ENCODE results near the gene GPR31.
"Not testable (repeated sequence)": the region's sequence is repeated elsewhere in the genome, so short reads cannot be mapped to it uniquely, and the experiment has no call there.

Gene GPR31, protein sequence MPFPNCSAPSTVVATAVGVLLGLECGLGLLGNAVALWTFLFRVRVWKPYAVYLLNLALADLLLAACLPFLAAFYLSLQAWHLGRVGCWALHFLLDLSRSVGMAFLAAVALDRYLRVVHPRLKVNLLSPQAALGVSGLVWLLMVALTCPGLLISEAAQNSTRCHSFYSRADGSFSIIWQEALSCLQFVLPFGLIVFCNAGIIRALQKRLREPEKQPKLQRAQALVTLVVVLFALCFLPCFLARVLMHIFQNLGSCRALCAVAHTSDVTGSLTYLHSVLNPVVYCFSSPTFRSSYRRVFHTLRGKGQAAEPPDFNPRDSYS

DNA sequence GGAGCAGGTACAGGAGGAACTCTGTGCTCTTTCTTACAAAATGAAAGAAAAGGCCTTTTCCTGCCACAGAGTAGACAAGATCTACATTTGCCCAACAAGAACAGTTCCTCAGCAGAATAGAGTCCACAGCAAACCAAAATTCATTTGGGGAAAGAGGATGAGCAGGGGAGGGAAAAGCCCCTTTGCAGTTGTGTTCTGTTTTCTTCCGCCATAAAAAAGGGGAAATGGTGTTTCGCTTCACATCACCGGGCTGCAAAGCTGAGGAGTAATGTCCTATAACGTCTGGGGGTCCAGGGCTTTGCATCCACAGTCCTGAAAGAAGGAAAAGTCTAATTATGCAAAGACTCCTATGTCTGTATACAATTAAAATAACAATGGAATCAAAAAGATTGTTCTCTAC is at the start of gene GPR31:
Gene GPR31 (minus strand): TSS at position 118 of the 400 bp plus-strand sequence. CDS start 149 bp downstream, outside the sequence.
- DNase-seq: no peak

DNA sequence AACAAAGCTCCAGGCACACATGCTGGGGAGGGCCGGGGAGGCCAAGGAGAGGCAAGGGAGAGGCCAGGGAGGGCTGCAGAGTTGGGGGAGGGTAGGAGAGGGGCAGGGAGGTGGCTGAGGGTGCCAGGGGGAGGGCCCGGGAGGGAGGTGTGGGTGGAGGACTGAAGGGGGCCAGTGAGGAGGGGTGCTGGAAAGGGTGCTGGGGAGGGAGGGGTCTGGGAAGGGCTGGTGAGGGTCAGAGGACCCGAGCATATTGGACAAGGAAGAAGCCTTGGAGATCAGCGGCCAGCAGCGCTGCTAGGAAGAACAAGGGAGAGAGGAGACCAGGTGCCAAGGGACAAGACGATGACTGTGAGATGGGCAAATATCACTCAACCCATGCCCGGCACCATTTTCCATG is 49.7 kb upstream of the GPR31 start:
- DNase-seq: no peak

DNA sequence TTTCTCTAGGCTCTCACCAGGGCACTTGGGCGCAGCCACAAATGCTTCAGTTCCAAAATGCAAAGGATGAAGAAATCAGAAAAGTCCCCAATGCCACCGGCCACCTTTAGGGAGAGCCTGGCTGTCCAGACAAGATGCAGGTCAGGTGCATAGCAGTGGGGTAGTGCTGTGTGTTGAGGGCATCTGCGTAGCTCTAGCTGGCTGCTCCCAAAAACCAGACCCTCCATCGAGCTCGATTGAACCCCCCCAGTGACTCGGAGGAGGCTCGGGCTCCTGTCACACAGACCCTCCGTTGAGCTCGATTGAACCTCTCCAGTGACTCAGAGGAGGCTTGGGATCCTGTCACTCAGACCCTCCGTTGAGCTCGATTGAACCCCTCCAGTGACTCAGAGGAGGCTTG is 47.5 kb upstream of the GPR31 start:
- not testable (repeated sequence) for DNase-seq

DNA sequence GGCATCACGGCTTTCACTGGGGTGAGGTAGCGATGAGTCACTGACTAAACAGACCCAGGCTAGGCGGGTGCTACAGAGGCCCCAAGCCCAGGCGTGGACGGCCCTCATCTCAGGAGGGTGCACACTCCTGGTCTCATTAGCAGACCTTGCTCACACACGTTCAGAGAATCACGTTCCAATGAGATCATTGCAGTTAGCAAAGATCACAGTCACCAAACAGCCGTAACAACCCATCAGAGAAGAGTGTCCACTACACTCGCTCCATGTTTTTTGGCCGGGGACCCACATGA is 46.2 kb upstream of the GPR31 start:
- DNase-seq: not testable (repeated sequence)

DNA sequence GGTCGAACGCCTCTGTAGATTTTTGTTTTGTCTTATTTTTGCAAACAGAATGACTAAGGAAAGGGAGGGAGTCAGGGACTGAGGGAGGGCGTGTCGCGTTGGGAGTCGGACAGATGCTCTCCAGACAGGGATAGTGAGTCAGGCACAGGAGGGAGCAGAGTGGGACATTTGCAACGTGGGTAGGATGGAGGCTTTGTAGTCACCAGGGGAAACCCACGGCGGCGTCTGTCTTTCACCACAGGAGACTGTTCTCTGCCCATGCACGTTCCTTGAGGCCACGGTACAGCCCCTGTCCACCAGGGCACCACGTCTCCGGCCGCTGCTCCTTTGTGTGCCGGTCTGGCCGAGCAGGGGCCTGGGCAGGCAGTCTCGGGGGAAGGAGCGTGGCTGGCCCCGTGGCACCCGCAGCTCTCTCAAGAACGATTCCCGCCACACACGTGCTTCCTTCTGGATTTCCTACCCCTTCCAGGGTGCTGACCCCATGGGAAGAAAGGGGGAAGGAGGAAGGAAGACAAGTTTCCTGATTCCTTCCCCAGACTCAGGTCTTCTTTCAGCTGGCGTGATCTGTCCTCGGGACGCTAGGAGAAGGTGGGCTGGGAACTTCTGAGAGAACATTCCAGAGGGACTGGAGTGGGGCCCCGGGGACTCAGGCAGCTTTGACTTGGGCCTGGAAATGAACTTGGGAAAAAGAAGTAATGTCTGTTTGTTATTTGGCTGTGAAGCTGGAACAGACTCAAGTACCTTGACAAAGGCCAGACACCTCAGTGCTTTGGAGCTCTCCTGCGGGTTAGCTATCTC is 45.7 kb upstream of the GPR31 start:
- not testable (repeated sequence) for DNase-seq

DNA sequence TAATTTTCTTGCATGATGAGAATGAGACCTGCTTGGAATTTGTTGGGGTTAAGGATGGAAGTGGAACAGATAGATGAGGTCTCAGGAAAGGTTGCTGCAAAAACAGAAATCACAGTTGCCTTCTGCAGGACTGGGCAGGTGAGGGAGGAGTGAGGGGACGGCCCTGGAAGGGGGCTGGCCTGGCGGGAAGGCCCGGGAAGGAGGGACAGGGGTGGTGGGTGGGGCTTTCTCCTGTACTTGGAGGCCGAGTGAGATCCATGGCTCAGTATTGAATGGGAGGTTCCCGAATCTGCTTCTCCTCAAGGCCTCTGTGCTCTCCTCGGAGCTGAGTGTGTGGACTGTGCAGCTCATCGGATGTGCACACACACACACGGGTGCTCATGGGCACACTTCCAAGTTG is 44.8 kb upstream of the GPR31 start:
- not testable (repeated sequence) for DNase-seq

DNA sequence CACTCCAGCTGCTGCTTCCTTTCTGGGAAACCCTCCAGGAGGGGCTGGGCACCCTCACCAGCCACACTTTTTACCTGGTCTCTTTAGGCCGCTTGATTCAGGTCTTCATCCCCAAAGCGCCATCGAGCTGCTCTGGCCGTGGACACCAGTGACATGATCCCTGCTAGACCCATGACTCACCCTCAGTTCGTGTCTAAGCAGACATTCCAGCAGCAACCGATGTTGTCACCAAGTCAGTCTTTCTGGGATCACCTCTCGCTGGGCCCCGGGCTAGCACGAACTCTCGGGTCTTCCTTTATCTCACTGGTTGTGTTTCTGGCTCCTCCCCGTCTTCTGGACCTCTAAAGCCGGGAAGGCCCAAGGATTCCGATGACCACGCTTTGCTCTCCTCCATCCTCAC is 43.0 kb upstream of the GPR31 start:
- no peak for DNase-seq

DNA sequence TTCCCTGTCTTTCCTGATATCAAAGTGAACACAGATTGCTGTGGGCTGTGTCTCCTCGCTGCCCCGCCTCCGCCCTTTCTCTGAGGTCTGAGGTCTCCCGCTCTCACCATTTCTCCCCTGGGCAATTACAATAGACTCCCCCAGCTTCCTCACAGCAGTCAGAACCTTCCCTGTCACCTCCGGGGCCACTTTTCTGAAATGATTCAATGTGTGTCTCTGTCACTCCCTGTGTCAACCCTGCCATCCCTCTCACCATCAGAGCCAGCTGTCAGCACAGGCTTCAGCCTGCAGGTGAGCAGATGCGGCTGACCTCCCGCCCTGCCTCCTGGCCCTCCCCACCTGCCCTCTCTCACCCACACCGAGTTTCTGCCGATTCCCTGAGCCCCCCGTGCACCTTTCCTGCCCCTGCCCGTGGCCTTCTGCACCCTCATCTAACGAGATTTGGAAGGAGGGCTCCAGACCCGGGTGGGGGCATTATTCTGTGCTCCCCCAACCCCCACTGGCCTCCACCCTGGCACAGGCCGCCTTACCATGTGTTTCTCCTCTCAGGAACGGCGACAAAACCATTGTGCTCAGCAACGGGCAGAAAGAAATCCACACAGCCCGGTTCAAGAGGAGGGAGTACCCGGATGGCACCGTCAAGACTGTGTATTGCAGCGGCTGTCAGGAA is 38.3 kb upstream of the GPR31 start:
- not testable (repeated sequence) for DNase-seq

DNA sequence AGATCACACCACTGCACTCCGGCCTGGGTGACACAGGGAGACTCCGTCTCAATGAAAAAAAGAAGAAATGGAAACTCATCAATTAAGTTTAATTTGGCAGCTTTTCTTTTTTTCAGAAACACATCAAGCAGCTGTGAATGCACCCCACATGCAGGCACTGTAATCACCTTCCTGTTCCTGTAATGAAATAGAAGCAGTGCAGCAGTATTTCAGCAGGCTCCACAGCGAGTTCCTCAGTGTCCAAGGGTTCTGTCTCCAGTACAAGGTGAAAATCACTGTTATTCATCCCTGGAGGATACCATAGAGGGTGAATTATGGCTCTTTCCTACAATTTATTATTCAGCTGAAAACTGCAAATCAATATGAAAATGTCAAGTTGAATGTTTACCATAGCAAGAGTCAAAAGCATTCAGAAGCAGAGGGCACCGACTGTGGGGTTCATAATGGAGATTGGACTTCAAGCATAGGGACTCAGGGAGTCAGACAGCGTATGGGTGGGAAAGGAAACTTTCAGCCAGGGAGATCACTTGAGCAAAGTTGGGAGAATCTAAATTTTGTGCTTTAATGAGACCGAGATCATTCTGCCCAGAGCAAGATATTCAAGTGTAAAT is 35.8 kb upstream of the GPR31 start:
- DNase-seq: not testable (repeated sequence)

DNA sequence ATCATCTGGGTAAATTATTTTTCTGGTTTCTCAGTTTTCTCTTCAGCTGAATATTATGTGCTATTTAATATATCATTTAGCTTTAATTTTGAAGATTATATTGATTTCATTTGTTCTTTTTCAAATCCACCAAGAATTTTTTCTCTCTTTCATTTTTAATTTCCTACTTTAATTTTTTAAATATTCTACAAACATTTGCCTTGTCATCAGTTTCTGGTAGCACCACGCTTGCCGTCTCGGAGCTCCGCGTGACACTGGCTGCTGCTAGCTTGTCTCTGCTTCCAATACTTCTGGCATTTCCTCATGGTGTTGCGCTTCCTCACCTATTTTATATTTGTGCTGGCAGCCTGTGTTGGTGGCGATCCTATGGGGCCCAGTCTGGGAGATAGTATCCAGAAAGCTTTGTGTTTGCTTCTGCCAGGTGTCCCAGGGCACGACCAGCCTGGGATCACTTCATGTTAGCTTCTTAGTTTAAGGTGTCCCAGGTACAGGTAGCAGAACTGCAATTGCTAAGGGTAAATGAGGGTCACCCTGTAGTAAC is 33.3 kb upstream of the GPR31 start:
- not testable (repeated sequence) for DNase-seq

DNA sequence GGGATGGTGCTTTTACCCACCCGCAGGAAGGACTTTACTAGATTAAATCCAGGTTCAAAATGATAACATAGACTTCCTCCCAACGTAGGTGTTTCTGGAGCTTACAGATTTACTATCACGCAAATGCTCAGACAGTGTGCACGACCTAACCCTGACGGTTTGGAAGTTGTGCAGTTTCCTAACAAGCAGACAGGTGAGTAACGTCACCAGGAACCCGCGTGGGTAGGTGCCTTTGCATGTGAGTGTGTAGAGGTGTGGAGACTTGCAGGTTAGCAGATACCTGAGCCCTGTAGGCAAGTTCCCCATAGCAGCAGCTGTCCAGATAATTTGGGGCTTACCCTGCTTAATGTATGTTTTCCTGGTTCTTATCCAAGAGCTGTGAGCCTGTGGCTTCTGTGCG is 29.5 kb upstream of the GPR31 start:
- not testable (repeated sequence) for DNase-seq

DNA sequence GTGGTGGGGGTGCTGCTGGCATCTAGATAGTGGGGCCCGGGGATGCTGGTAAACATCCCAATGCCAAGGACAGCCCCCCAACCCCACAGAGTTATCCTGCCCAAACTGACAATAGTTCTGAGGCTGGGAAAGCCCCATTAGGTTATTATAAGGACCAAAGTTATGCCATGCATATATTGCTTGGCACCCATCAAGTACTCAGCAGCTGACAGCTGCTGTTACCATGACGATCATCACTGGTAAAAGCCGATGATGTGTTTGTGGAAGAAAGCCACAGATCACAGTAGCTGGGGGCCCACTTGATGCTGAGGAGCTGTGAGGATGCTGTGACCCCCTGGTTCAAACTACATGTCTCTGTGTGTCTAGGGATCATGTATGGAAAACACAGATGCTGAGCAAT is 27.3 kb upstream of the GPR31 start:
- not testable (repeated sequence) for DNase-seq

DNA sequence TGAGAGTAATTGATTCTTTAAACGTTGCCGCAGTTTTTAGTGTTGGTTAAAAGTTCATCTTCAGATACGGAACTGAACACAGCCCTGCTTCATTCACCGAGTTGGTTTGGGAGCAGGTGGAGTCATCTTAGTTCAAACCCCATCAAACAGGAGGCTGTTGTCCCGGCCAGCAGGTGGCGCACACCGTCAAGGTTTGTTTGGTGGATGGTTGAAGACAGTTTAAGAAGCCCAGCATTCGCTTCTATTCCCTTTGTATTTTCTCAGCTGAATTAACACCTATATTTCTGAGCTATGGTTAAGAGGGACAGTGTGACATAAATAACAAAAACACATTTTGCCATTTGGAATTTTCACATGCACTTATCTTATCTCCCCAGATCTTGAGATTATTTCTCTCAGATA is 25.1 kb upstream of the GPR31 start:
- DNase-seq: not testable (repeated sequence)

DNA sequence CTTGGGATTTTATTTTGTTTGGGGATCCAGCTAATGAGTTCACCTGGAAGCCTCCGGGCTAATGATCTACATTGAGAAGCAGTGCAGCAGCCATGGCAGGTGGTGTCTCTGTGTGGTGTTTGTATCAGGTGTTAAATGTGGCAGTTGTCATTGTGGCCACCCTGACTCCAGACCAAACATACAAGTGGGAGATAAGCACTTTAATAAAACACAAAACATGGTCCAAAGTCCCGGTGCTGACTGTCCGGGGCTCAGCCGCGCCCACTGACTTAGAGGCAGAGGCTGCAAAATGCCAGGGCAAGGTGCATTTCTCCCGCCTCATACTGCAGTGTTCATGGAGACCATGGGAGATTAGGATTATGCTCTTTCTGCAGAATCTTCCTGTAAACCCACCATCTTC is 23.6 kb upstream of the GPR31 start:
- DNase-seq: not testable (repeated sequence)

DNA sequence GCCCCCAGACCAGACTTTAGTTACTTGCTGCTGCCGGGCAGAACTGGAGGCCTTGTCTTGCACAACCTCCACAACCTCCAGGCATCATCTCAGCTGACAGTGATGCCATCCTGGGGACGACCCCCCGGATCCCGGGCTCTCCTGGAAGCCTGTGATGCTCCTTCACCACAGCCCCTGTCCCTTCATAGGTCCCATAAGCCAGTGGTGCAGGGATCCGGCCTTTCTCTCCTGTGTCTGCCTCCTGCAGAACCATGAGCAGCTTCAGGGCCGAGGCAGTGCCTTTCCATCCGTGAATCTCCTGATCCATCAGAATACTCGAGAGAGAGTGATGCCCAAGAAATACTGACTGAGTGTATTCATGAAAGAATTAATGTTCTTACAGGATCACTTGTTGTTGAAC is 22.3 kb upstream of the GPR31 start:
- DNase-seq: not testable (repeated sequence)

DNA sequence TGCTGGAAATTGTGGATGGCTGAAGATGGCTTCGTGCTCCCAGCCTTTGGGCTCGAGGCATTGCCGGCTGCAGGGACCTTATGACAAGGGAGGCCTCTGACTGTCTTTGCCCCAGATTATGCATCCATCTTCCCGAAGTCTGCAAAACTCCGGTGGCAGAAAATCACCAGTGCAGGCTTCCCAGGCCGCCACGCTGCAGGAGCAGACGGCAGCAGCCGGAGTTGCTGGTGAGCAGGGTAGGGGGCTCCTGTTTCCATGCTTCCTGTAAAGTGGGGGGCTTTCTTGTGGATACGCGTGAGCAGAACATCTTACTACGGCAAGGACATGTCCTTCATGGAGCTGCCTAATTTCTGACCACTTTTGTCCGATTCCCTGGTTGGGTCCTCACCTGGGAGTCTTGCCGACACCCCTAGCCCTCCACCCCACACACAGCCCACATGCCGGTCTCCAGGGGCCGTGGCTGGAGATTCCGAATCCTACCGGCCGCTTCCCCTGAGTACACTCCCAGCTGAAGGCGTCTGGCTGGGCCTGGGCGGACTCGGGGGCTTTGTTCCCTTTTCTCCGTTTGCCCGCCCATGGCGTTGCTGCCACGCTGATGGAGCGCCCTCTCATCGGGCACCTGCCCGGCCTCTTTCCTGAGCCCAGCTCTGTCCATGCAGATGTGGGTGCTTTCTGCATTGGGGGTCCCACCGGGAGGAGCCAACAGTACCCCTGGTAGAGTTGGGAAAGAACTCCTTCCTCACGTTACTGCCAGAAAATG is 21.3 kb upstream of the GPR31 start:
- not testable (repeated sequence) for DNase-seq

DNA sequence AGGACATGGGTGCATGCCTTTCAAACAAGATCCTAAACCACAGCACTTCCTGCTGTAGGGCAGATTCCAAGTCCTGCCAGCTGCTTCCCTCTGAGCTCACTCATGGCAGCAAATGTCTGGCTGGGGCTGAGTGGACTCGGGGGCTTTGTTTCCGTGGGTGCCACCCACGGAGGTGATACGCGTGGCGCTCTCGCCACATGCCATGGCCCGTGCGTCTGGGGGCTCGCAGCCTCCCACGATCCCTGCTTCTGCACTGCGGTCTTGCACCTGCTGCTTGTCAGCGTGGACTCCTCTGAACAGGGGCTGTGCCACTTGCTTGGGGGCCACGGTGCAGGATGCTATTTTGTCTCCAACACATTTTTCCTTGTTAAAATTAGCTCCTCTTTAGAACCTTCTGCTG is 19.5 kb upstream of the GPR31 start:
- DNase-seq: not testable (repeated sequence)

DNA sequence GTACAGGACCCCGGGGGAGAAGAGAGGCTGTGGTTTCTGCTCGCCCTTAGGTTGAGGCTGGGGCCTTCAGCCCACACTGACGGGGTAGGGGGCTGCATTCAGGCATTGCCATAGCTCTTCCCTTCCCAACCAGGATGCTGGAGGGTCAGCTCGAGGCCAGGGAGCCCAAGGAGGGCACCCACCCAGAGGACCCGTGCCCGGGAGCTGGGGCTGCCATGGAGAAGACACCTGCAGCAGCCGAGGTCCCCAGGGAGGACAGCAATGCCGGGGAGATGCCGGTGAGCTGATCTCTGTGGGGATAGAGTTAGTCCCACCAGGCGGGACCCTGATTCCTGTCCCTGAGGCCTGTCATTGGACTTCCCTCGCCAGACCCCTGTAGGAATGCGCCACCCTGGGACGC is 14.2 kb upstream of the GPR31 start:
- not testable (repeated sequence) for DNase-seq

DNA sequence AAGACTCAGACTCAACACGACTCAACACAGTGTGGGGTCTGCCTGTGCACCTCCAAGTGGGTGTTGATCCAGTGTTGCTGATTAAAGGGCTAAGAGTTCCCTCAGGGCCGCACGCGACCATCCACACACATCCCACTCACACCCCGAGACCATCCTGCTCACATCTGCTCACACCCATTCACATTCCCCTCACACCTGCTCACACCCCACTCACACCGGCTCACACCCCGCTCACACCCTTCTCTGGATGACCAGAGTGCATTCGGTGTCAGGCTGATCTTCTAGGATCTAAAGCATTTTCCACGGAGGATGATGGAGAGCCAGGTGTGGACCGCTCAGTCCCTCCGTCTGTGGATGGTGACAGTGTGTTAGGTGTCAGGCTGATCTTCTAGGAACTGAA is 13.5 kb upstream of the GPR31 start:
- DNase-seq: not testable (repeated sequence)

DNA sequence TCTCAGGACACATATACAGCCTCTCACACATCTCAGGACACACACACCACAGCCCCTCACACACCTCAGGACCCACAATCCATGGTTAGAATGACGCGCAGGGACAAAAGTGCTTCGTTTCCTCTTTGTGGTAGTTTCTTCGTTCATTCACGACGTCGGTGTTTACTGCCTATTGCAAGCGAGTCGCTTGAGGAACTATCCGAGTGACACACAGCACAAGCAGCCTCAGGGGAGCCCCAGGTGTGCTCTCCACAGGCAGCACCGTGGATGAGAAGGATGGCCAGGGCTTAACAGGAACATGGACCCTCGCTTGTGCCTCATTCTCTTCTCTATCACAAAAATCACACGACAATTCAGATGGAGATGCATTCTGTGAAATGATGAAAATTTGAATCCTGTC is 12.1 kb upstream of the GPR31 start:
- not testable (repeated sequence) for DNase-seq

DNA sequence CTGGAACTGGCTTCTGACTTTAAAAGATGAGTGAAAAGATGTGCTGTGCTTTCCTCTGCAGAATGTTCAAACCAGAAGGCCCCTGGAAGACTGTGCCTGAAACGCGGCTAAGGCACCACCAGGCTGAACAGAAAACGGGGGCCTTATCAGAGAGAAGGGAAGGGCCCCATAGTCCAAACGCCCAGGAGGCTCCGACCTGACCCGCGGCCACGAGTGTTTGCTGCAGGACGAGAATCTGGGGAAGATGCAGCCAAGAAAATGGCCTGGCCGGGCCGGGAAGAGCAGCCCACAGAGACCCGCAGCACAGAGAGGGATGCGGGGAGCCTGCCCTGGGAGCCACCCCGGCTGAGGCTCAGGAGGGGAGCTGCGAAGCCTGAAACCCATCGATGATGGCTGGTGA is 10.5 kb upstream of the GPR31 start:
- DNase-seq: not testable (repeated sequence)

DNA sequence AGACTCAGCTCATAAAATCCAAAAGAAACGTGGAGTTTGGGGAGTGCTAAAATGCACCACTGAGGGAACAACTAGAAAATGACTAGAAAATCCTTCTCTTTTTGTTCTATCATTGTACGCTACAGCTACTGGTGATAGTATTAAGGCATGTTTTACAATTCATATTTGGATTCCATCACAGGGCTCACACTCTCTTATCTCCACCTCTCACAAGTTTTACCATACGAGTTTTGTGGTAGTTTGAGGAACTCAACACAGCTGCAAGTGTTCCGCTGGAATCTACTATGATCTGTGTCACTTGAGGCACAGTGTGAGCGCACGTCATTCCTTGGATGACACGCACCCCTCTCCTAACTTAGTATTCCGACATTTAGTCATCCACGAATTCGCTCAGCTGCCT is 9.9 kb upstream of the GPR31 start:
- peak; percentile 5 for DNase-seq

All from hematopoietic multipotent progenitor cell treated with erythropoietin and hydrocortisone succinate and interleukin-3 and kit ligand, for 8 days (in vitro differentiated cells).